HCEC 1CT (cell line): ENCODE data around the gene AIF1L.
"Not testable (repeated sequence)": the region's sequence is repeated elsewhere in the genome, so short reads cannot be mapped to it uniquely, and the experiment has no call there.

Experiments
- DNase-seq: peaks from one replicate; pipeline ENCODE4 v3.0.0-alpha.2; 2017

AIF1L gene

DNA sequence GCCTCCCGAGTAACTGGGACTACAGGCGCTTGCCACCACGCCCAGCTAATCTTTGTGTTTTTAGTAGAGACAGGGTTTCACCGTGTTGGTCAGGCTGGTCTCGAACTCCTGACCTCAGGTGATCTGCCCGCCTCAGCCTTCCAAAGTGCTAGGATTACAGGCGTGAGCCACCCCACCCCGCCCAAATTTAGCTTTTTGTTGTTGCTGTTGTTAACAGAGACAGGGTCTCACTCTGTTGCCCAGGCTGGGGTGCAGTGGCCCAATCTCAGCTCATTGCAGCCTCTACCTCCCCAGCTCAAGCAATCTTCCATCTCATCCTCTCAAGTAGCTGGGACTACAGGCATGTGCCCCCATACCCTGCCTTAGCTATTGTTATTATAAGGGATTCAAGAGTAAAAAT is 3.5 kb downstream of the AIF1L start:
- DNase-seq = not testable (repeated sequence)

DNA sequence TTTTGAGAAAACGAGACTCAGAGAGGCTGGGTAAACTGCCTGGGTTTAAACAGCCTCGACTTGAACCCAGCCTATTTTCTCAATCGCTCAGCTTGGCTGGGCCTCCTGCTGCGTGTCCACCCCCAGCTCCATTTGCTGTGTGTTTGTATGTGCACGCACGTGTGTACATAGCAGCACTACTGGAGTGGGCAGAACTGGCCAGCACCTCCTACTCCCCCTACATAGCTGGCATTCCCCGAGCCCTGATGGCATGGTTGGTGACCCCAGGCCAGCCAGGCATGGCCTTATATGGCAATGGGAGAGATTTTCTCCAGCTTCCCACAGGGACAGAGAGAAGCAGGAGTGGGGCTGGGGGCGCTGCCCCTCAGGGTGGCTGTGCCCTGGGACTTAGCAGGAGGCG is 4.1 kb downstream of the AIF1L start:
- DNase-seq = no peak

DNA sequence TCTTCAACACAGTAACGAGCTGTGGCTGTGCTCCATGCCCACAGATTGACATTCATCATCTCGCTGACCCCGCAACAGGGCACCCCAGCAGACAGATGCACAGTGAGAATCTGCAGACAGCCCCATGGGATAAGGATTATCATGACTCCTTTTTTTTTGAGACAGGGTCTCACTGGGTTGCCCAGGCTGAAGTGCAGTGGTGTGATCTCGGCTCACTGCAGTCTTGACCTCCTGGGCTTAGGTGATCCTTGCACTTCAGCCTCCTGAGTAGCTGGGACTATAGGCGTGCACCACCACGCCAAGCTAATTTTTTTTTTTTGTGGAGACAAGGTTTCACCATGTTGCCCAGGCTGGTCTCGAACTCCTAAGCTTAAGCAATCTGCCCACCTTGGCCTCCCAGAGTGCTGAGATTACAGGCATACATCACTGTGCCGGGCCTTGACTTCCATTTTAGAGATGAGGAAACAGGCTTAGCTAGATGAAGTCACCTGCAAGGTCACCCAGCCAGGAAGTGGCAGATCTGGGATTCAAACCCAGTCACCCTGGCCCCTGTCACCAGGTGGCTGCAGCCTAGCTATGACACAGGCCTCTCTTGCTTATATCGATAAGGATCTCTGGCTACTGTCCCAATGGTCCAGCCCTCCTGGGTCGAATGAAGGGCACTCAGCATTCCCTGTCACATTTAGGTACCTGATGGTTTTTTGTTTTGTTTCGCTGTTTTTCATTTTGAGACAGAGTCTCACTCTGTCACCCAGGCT is 5.1 kb downstream of the AIF1L start:
- DNase-seq = no peak

DNA sequence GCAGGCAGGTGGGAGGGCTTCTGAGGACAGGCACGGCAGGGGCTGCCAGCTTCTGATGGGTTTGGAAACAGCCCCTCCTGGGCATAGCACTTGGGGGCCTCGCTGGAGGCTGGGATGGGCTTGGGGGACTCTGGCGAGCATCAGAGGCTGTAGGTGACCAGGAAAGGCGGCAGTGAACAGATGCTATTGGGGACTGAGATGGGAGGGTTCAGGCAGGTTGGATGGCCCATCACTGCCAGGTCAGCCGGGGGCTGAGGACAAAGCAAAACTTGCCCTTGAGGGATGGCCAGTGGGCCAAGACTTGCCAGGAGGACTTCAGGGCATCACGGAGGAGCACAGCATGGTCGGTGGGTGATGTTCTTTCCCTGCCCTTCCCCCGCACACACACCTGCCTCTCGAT is 6.7 kb downstream of the AIF1L start:
- DNase-seq = no peak

DNA sequence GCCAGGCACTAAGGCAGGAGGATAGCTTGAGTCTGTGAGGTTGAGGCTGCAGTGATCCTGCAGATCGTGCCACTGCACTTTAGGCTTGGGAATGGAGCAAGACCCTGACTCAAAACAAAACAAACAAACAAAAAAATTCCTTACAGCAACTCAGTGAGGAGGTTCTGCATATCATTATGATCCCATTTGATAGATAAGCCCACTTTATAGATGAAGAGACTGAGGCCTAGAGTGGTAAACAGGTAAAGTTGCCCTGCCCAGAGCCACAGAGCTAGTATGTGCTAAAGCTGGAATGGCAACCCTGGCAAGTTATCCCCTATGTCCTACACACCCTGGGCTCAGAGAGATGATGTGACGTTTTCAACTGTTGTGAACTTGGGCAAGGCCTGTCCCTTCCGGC is 7.2 kb downstream of the AIF1L start:
- DNase-seq = no peak

DNA sequence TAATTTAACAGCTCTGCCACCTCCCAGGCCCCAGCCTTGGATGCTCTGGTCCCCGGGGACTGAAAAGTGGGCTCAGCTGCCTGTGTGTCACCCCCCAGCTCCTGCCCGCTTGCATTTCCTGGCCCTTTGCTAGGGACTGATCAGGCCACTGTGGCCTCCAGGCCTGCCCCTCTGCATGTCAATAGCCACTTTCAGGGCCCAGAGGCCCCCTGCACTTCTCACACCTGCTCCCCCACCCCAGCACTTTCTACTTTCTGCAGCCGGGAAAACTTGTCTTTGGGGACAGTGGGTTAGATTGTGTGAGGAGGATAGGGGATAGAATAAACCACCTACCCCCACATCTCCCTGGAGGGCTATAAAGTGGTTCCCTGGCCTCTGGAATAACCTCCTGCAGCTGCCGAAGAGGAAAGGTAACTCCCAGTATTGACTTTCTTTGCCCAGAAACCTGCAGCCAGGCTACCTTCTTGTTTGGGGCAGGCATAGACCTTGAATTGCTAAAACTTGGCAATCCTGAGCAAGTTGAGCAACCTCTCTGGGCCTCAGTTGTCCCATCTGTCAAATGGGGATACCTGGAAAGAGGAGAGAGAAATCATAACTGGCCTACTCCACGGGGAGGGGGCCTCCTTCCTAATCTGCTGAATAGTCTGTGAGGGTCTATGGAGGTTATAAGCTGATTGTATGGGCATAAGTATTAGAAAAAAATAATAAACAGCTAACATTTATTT is 7.8 kb downstream of the AIF1L start:
- no peak for DNase-seq

DNA sequence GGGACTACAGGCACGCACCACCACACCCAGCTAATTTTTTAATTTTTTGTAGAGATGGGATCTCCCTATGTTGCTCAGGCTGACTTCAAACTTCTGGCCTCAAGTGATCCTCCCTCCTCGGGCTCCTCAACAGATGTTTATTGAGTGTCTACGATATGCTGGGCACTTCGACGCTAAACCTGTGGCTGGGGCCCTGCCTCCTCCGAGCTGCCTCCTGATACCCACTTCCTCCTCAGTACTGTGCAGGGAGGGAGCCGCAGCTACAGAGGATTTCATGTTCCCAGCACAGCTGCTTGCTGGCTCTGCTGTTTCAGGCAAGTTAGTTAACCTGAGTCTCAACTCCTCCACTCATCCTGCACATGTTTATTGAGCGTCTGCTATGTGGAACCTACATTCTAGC is 9.6 kb downstream of the AIF1L start:
- no peak for DNase-seq

DNA sequence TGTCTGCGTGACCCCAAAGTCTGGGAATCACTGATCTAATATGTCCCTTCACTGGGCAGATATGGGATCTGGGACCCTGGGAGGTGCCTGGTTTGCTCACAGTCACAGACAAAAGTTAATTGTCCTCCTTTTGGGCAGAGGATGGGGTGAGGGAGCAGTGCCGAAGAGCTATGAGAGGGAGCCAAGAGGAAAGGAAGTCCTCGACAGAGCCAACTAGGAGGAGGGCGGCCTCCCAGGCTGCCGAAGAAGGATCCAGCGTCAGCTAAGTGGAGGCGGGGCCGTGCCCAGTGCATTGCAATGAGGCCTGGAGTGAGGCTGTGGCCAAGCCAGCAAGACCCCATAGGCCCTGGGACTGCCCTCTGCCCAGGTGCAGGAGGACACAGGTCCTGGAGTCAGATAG is 11.4 kb downstream of the AIF1L start:
- no peak for DNase-seq

DNA sequence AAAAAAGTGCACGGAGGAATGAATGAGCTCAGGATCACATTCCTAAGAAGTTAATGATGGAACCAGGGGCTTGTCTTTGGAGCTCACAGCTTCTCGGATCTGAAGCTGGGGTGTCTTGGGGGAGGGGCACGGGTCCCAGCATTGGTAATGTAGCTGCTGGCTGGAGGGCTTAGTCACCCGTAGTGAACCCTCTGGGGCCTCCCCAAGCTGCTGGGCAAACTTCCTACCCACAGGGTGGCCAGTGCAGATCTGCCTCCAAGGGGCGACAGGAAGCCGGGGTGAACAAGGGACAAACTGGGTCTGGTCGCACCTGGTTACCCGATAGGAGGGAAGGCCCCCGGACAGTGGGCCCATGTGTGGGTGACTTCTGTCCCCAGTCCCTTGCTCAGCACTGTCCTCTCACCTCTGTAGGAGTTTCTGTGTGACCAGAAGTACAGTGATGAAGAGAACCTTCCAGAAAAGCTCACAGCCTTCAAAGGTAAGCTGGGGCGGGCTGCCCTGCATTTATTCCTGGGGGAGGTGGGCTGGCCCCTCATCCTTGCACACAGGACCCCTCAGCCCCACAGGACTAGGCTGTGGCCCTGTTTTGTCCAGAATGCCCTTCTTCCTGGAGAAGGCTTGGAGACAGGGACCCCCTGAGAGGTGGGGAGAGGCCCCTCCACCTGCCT is 15.0 kb downstream of the AIF1L start:
- DNase-seq = peak; percentile 7

DNA sequence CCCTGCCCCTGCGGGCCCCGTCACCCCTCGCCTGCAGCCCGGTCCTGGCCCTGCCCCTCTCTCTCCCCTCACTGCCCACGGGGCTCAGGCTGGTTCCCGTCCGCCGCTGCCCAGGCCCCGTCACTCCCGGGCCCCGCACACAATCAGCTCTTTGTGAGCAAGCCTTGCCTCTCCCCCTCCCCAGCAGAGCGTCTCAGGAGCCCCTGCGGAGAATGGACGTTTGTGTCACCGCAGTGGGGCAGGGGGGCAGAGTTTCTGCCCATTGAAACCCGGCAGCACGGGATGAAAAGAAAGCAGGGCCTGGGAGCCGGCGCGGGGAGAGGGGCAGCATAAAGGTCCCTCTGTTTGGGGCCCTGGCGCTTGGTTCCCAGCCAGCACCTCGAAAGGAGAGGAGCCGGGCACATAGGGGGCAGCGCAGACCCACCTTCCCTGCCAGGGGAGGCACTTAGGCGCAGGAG is 15.6 kb downstream of the AIF1L start:
- DNase-seq = no peak

DNA sequence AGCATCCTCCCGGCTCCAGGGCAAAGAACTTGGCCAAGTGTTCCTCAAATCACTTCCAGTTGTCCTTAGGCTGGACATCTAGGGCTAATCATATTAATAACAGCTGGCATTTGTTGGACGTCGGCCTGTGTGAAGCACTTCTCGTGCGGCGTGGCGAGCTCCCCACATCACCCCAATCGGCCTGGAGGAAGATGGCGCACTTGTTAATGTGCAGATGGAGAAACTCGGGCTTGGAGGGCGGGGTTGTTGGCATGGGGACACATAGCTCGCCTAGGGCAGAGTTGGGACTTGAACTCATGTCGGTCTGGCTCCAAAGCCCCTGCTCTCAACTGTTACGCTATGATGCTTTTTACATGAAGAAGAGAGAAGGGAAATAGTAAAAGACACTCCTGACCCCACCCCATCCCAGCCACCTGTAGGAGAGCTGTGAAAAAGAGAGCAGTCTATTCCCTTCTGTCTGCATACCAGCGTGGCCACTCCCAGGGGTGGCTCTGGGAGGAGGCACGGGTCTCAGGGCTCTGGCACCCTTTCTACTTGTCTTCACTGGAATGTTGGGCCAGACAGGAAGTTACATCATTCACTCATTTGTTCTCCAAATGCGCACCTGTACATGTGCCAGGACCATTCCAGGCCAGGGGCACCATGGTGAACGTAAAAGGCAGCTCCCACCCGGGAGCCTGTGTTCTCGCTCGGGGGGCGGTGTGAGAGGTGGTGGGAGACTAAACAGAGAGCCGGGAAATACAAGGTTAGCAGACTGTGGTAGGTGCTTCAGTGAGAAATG is 16.2 kb downstream of the AIF1L start:
- no peak for DNase-seq

DNA sequence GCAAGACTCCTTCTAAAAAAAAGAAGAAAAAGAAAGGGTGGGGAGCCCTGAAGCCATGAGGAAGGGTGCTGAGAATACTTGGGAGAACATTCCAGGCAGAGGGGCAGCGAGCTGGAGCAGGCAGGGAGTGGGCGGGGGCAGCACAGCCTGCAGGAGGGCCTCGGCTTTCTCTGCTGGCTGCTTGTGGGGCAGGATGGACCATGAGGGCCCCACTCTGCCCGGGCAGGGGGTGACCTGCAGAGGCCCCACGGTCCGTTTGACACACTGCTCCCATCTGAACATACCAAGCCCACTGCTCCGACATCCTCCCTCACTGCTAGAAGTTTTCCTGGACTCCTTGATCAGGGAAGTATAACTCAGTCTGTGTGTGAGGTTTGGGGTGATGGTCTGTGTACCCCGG is 17.3 kb downstream of the AIF1L start:
- no peak for DNase-seq

DNA sequence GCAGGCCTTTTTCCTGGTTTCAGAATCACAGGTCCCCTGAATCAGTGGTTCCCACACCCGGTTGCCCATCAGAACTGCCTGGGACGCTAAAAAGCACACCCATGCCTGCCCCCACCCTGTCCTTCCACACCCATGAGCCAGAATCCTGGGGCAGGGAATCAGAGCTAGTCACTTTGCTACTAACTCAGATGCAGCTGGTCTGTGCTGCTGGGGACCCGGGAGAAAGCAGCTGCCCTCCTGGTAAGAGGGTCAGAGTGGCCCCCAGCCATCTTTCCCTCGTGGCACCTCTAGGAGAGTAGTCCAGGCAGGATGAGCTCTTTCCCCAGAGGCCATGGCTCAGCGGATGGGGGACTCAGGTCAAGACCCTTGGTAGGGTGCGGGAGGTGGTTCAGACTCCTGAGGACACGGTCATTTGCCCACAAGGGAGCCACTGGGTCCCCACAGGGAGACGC is 17.8 kb downstream of the AIF1L start:
- no peak for DNase-seq

DNA sequence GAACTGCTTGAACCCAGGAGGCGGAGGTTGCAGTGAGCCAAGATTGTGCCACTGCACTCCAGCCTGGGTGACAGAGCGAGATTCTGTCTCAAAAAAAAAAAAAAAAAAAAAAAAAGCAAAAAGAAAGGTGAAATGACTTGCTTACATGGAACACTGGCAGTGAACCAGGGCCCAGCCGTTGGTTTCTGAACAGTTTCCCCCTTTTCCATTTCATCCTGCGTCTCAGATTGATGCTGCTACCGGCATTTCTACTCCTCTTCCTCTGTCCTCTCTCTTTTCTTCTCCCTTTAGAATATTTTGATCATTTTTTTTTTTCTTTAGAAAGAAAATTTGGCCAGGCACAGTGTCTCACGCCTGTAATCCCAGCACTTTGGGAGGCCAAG is 19.0 kb downstream of the AIF1L start:
- DNase-seq = not testable (repeated sequence)

DNA sequence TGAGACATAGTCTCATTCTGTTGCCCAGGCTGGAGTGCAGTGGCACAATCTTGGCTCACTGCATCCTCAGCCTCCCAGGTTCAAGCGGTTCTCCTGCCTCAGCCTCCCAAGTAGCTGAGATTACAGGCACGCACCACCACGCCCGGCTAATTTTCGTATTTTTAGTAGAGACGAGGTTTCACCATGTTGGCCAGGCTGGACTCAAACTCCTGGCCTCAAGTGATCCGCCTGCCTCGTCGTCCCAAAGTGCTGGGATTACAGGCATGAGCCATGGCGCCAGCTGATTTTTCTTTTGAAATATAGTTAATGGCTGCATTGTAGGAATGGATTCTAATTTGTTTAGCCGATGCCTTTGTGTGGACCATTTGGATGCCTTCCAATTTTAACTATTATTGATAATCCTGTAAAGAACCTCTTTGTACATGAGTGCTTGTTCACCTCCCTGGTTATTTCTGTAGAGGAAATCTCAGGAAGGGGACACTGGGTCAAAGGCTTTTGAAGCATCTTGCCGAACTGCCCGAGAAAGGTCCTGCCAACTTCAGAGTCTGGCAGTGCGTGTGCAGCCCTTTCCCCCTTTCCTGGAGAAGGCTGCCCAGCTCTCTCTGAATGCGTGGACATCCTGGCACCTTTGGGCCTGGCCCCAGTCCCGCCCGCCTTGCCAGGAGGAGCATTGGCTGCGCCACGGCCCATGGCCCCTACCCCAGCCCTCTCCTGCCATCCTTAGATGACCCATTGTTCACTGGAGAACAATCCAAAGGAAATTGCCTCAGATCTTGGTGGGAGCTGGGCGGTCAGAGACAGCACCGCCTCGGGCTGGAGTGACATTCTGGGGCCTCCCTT is 20.2 kb downstream of the AIF1L start:
- DNase-seq = no peak

DNA sequence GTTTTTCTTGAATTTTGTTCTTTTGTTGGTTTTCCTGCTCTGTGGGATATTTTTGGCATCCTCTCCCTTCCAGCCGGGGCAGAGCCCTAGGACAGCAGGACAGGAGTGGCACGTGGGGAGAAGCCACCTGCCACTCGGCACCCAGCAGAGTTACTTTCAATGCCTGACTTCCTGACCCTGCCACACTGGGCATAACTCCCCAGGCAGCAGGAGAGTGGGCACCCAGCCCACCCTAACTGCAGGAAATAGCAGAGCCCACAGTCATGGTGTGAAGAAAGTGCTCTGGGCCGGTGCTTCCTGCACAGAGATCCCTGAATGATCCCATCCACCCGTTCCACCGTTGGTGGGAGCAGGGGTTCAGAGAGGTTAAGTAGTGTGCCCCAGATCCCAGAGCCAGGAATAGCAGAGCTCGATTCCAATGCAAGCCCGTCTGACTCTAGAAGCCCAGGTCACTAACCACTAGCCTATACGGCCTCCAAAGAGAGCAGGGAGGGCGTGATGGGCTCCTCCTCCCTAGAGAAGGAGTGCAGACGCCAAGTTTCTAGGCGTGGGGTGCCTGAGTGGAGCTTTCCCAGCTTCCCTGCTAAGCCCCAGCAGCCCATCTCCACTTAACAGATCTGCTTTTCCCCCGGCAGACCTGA is 20.9 kb downstream of the AIF1L start:
- no peak for DNase-seq

DNA sequence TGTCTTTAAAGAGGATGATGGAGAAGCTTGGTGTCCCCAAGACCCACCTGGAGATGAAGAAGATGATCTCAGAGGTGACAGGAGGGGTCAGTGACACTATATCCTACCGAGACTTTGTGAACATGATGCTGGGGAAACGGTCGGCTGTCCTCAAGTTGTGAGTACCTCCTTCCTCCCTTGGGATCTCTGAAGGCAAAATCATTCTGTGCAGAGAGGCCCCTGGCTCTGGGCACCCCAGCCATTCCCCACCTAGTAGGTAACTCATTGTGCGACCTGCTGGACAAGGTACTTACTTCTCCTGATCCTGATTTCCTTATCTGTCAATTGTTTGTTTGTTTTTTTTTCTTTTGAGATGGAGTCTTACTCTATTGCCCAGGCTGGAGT is 21.4 kb downstream of the AIF1L start:
- DNase-seq = no peak

DNA sequence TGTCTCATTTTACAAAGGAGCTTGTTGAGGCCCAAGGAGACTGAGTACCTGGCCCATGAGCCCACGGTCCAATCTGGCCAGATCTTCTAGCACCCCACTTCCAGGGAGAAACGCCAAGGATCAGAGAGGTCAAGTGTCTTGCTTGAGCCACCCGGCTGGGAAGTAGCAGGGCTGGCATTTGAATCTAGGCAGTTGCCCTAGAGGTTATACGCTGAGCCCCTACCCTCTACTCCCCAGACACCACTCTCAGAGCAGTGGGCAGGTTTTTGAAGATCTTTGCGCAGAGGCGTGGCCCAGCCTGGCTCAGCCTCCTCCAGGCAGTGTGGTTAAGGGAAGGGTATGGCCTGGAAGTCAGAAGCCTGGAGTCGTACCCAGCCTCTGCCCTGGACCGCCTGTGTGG is 23.3 kb downstream of the AIF1L start:
- no peak for DNase-seq

DNA sequence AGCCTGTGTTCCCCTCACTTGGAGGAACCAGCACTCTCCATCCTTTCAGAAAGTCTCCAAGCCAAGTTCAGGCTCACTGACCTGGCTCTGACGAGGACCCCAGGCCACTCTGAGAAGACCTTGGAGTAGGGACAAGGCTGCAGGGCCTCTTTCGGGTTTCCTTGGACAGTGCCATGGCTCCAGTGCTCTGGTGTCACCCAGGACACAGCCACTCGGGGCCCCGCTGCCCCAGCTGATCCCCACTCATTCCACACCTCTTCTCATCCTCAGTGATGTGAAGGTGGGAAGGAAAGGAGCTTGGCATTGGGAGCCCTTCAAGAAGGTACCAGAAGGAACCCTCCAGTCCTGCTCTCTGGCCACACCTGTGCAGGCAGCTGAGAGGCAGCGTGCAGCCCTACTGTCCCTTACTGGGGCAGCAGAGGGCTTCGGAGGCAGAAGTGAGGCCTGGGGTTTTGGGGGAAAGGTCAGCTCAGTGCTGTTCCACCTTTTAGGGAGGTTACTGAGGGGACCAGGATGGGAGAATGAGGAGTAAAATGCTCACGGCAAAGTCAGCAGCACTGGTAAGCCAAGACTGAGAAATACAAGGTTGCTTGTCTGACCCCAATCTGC is 24.4 kb downstream of the AIF1L start:
- no peak for DNase-seq

DNA sequence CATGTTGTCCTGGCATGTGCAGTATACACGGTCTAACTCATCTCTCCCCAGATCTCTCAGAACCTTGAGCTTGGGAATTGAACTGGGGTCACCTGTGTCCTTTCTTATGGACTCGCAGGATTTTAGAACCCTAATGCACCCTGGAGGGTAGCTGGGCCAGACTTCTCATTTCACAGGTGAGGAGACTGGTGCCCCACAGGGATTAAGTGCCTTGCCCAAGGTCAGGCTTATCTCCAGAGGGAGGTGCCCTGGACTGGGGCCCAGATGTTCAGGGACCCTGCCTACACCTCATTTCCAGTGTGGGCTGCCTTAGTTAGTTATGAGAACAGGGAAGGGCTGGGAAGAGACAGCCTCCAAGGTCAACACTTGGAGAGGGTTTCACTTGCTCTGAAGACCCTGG is 25.0 kb downstream of the AIF1L start:
- no peak for DNase-seq

DNA sequence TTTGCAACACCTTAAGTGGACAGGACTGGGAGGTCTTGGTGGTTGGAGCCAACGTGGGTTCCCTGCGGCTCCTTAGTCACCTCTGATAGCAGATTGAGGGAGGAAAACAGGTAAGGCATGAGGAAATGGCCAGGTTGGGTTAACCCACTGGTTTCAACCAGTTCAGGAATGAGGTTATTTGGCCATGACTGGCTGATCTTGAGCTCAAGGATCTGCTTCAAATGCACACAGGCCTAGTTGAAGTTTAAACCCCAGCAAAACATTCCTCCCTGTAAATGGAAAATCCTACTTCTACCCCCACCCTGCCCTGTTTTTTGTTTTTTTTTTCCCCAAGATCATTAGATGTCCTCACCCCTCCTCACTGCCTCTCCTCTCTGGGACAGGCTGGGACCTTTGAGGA is 25.8 kb downstream of the AIF1L start:
- DNase-seq = no peak

DNA sequence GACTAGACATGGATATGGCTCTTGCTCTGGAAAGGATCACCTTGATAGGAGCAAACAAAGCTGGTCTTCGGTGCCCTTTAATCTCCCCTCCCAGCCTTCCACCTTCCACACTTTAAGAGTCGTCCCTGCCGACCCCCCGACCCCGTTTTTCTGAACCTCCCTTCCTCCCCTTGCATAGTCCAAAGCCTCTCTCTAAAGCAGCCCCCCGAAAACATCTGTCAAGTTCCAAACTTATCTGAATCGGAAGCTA is 28.6 kb downstream of the AIF1L start:
- no peak for DNase-seq
